ENCODE measurements around the gene TMEM101.
"Not testable (repeated sequence)": the region's sequence is repeated elsewhere in the genome, so short reads cannot be mapped to it uniquely, and the experiment has no call there.

DNA sequence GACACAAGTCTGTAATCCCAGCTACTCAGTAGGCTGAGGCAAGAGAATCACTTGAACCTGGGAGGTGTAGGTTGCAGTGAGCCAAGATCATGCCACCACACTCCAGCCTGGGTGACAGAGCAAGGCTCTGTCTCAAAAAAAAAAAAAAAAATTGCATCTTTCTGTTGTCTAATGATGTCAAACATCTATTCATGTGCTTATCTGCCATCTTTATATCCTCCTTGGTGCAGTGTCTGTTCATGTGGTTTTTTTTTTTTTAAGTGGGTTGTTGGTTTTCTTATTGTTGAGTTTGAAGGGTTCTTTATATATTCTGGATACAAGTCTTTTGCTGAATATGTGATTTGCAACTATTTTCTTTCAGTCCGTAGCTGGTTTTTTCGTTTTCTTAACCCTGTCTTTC, 43.3 kb downstream of the TMEM101 start:
- TF ChIP-seq, protein P1, sequence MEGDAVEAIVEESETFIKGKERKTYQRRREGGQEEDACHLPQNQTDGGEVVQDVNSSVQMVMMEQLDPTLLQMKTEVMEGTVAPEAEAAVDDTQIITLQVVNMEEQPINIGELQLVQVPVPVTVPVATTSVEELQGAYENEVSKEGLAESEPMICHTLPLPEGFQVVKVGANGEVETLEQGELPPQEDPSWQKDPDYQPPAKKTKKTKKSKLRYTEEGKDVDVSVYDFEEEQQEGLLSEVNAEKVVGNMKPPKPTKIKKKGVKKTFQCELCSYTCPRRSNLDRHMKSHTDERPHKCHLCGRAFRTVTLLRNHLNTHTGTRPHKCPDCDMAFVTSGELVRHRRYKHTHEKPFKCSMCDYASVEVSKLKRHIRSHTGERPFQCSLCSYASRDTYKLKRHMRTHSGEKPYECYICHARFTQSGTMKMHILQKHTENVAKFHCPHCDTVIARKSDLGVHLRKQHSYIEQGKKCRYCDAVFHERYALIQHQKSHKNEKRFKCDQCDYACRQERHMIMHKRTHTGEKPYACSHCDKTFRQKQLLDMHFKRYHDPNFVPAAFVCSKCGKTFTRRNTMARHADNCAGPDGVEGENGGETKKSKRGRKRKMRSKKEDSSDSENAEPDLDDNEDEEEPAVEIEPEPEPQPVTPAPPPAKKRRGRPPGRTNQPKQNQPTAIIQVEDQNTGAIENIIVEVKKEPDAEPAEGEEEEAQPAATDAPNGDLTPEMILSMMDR (IDR thresholded peaks at IDR 0.05) = not testable (repeated sequence)
- TF ChIP-seq POLR2A (IDR thresholded peaks at IDR 0.05) = not testable (repeated sequence)
